Measurements from ENCODE around the gene TCF3.

The TCF3 gene

DNA sequence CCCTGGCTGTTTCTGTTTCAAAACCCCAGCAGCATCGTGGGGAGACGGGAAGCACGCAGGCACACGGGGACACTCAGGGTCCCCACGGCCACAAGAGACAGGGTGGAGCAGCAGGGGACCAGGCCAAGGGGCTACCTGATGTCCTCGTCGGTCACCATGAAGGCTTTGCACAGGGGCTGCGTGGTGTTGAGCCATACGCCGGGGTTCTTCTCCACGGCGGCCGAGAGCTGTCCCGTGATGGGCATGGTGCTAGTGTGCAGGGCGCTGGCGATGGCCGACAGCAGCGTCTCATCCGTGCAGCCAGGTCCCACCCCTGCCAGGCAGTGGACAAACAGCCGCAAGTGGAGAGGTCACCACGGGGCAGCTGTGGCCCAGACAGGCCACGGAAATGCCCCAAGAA, 71.5 kb downstream of the TCF3 start:
- no peak for DNase-seq (ENCODE audit: low spot score)

DNA sequence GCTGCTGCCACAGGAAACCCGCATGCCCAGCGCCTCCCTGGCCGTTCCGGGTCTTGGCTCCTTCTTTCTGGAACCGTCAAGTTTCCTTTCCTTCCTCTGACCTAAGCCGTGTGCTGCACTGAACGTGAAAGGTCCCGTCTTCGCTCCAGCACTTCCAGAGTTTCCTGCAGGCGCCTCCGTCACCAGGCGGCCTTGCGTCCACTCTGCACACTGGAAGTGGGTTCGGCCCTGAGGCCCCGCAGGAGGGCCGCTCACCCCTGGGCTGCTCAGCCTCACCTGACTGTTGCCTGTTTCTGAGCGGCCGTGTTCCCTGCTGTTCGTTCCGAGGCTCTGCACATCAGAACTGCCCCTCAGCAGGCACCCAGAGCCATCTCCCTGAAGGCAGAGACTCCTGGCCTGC, 72.0 kb downstream of the TCF3 start:
- no peak for DNase-seq (ENCODE audit: low spot score)

DNA sequence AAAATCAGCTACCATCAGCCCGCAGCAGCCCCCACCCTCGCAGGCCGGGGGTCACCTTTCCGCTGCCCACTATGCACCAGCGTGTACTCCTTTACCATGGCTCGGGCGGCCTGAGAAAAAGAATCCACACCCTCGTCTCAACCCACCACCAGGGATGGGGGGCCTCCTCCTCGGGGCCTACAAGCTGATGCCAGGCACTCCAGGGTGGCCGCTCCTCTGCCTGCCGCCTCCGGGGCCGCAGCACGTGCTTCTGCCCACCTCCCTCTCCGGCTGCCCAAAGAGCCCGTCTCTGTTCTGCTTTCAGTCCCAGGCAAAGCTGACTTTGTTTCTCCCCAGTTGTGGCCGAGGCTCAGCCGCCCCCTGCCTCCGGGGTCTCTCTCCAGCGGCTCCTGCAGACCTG, 73.2 kb downstream of the TCF3 start:
- no peak for DNase-seq (ENCODE audit: low spot score)

DNA sequence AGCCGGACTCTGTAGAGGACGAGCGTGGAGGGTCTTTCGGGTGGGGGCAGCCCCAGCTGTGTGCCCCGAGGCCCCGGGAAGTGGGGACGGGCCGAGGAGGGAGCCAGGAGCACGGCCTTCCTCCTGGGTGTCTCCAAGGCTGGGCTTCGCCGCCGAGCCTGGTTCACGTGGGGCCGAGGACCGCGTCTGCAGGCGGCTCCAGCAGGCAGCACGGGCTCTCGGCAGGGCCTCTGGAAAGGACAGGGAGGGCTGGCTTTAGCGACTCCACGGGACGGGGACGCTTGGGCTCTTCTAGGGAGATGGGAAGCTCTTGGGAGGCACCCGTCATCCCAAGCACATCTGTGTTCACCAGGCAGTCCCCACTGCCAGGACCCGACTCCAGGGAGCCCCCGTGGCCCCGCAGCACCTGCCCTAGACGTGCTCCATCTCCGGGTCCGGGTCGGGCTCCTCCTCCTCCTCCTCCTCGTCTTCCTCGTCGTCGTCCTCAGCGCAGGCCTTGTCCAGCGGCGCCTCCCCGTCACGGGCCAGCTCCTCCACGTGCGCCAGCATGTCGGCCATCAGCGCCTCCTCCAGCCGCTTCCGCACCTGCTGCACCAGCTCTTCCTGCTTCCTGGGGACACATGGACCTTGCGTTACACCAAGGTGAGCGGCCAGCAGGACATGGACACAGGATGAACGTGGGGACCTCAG, 74.3 kb downstream of the TCF3 start:
- no peak for DNase-seq (ENCODE audit: low spot score)

DNA sequence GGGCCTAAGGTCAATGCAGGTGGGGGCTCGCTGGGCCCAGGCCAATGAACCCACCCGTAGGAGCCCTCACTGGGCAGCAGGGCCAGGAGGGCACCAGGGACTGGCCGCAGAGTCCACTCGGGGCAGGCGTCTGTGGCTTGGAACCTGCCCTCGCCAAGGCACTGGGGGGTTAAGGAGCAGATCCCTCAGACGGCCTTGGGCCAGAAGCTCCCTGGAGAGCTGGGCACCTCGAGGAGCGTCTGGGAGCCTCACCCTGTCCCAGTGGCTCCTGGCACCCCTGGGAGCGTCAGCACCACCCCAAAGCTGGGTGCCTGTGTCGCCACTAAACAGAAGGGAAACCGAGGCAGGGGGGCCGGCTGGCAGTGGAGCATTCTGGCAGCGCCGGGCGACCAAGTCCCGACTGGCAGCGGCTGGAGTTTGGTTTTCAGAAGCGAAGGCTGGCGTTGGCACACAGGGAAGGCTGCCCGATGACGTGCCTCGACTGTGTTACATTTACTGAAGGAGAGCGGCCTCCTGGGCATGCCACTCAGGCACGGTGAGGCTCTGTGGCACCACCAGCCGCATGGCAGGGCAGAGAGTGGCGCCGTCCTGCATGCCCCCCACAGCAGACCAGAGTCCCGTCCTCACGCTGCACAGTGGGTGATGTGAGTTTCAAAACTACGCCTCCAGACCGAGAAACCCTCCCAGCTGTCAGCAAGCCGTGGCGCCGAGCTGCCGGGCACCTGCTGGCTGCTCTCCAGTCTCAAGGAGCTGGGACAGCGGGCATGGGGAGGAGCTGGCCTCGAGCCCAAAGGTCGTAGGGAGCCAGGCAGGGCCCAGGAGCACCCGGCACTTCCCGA, 75.1 kb downstream of the TCF3 start:
- no peak for DNase-seq (ENCODE audit: low spot score)

DNA sequence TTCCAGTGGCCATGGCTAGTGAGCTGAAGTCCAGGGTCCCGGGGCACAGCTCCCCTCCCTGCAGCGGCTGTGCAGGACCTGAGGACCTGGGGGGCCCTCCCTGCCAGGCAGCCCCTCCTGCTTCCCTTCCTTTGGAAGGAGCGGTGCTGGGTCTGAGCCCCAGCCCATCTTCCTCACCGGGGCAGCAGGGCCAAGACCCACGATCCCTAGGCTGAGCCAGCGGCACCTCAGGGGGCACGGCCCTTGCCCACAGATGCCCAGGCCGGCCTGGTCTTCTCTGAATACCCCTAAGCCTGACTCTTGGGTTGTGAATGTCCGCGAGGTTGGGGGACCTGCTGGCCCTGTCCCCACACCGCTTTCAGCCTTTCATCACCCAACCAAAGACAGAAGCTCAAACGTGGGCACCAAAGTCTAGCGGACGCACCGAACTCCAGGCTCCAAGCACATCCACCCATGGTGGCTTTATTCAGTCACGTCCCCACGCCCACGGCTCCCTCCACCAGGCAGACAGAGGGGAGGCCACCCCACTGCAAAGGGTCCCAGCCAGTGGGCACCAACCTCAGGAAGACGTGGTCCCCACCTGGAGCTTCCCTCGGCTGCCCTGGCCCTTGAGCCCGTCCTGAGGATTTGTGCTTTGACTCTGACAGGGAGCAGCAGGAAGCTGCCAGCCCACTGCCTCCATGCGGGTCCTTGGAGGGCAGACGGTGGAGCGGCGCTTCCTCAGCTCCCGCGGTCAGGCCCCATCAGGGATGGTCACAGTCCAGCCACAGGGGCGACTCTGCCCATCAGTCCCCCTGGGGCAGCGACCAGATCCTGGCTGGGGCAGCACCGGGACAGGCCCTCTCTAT, 75.9 kb downstream of the TCF3 start:
- no peak for DNase-seq (ENCODE audit: low spot score)

DNA sequence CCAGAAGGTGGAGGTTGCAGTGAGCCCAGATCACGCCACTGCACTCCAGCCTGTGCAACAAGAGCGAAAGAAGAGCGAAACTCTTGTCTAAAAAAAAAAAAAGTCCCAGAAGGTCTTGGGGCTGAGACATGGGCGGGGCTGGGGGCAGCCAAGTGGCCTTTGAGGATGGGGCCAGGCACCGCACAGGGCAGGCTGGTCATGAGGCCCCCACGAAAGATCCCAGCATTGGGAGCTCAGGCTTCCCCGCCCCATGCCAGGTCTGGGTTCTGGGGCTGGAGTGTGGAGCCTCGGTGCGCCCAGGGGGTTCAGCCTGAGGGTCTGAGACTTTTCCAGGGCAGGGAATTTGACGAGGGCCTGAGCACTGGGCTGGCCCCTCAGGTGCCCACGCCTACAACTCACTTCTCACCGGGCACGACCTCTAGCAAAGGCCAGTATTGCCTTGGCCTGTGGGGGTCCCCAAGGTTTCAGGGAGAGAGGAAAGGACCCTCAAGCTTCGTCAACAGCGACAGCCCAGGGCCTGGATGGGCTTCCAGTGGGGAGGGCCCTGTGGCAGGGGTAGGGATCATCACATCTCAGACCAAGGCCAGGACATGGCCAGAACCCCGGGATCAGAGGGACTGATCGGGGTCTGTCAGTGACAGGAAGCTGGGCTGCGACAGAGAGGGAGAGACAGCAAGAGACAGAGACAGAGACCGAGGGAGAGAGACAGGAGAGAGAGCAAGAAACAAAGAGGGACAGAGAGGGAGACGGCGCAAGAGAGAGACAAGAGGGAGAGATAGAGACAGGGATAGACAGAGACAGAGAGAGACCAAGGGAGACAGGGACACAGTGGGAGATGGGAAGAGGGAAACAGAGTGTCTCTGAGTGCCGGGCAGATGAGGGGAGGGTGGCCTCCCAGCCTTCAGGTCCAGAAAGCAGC, 76.8 kb downstream of the TCF3 start:
- no peak for DNase-seq (ENCODE audit: low spot score)

DNA sequence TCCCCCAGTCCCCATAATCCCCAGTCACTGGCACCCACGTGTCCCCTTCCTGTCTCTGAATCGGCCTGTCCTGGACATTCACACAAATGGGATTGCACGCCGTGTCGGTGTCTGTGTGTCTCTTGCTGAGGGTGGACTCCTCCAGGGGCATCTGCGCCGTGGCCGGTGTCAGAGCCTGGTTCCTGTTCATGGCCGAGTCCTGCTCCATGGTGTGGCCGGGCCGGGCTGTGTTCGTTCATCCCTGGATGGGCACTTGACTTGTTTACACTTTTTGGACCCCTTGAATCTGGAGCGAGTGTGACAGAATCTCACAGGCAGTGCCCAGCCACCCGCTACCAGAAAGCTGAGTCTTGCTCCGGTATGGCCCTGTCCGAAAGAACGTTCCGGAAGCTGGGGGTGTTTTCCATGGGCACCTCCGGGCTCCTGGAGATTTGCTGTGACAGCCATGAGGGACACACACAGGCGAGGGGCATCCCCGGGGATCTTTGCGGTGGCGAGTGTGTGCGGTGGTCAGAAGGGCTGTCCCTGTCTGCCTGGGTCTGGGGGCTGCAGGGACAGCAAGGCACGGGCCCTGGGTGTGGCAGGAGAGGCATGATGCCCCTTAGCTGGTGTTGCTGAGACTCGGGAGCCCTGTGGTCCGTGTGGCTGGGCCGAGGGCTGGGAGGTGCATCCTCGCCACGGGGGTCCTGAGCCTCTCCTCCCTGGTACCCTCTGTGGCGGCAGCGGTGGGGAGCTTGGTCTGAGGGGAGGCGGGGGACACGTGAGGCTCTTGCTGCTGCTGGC, 77.9 kb downstream of the TCF3 start:
- no peak for DNase-seq (ENCODE audit: low spot score)

DNA sequence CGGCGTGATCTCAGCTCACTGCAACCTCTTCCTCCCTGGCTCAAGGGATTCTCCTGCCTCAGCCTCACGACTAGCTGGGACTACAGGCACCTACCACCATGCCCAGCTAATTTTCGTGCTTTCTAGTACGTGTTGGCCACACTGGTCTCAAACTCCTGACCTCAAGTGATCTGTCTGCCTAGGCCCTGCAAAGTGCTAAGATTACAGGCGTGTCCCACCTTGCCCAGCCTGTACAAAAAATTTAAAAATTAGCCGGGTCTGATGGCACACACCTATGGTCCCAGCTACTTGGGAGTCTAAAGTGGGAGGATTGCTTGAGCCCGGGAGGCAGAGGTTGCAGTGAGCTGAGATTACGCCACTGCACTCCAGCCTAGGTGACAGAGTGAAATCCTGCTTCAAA, 79.6 kb downstream of the TCF3 start:
- no peak for DNase-seq (ENCODE audit: low spot score)

DNA sequence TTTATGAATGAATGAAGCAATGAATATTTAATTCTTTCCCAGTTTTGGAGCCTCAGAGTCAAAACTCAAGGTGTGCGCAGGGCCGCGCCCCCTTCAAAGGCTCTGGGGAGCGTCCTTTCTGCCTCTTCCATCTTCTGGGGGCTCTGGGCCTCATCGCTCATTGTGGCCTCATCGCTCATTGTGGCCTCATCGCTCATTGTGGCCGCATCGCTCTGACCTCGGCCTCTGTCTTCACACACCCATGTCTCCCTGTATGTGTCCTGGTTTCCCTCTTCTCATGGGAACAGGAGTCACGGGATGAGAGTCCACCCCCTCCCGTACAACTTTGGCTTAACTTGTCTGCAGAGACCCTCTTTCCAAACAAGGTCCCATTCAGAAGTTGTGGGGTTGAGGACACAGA, 81.1 kb downstream of the TCF3 start:
- no peak for DNase-seq (ENCODE audit: low spot score)

DNA sequence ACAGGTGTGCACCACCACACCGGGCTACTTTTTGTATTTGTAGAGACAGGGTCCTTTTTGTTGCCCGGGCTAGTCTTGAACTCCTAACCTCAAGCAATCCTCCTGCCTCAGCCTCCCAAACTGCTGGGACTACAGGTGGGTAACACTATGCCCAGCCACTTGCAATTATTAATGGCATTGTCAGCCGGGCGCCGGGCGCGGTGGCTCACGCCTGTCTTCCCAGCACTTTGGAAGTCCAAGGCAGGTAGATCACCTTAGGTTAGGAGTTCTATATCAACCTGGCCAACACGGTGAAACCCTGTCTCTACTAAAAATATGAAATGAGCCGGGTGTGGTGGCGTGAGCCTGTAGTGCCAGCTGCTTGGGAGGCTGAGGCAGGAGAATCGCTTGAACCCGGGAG, 81.6 kb downstream of the TCF3 start:
- no peak for DNase-seq (ENCODE audit: low spot score)

DNA sequence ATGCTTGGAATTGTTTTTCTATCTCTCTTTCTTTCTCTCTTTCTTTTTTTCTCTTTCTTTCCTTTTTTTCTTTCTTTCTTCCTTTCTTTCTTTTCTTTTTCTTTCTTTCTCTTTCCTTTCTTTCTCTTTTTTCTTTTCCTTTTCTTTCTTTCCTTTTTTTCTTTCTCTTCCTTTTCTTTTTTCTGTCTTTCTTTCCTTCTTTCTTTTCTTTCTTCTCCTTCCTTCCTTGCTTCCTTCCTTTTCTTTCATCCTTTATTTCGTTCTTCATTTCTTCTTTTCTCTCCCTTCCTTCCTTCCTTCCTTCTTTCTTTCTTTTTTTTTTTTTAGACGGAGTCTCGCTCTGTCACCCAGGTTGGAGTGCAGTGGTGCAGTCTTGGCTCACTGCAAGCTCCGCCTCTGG, 82.4 kb downstream of the TCF3 start:
- no peak for DNase-seq (ENCODE audit: low spot score)

DNA sequence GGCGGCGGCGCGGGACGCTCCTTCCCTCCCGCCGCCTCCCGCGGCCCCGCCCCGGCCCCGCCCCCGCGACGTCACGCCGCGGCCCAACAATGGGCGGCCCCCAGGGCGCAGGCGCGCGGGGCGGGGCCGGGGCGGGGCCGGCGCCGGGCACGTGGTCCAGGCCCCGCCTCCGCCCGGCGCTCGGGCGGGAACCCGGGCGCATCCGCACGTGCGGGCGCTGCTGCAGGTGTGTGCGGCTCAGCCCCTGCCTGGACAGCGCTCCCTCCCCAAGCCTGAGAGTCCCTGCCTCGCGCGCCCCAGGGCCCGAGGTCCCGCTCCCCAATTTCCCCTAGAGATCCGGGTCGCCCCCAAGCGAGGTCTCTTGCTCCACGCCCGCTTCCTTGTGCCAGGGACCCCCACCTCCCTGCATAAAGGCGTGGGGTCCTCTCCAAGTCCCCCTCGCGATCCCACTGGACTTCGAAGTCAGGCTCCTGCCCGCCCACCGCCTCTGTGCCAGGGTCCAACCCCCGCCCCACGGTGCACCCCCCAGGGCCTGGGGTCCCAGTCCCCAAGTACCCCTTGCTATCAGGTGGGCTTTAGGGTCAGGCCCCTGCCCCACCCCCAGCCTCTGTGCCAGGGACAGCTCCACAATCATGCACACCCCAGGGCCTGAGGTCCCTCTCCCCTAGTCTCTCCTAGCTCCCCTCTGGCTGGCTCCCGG, 83.9 kb downstream of the TCF3 start, which contains the start of gene MEX3D:
MEX3D (minus strand) TSS at position 6 of the 700 bp plus-strand sequence. CDS start 267 bp downstream, outside the sequence.
- DNase-seq (ENCODE audit: low spot score) = peak; percentile 68

DNA sequence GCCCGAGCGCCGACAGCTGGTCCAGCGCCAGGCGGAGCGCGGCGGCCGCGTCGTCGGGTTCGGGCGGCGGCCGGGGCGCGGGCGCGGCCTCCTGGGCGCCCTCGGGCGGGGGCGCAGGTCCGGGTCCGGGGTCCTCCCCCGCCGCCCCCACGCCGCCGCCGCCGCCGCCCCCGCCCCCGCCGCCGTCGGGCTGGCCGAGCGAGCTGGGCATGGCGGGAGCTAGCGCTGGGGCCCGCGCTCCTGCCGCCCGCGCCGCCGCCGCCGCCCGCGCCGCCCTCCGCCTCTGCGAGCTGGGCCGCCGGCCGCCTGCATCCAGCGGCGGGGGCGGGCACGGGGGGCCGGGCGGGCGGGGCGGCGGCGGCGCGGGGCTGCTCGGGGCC, 84.6 kb downstream of the TCF3 start:
- DNase-seq (ENCODE audit: low spot score) = peak; percentile 22

DNA sequence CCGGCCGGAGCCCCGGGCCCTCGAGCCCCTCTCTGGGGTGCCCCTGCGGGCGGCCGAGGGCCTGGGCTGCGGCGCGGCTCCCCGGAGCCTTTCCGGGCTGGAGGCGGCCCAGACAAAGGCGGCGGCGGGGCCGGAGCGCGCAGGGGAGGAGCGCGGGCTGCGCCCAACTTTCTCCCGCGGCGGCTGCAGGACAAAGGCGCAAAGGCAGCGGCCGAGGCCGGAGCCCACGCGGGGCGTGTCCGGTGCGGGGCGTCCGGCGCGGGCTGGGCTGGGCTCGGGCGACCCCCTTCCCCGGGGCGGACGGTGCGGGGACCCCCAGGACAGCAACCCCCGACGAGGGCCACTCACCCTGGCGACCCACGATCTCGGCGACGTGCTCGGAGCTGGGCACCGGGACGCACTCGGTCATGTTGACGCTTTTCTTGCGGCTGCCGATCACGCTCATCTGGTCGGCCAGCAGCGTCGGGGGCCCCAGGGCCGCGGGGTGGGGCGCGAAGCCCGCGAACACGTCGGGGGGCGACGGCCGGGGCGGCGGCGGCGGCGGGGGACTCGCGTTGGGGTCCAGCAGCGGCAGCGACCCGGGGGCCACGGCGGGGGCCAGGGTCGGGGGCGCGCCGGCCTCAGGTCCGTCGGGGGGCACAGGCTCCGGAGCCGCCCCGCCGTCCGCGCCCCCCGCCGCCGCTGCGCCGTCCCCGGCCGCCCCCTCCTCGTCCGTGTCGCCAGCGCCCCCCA, 85.1 kb downstream of the TCF3 start:
- DNase-seq (ENCODE audit: low spot score) = no peak

DNA sequence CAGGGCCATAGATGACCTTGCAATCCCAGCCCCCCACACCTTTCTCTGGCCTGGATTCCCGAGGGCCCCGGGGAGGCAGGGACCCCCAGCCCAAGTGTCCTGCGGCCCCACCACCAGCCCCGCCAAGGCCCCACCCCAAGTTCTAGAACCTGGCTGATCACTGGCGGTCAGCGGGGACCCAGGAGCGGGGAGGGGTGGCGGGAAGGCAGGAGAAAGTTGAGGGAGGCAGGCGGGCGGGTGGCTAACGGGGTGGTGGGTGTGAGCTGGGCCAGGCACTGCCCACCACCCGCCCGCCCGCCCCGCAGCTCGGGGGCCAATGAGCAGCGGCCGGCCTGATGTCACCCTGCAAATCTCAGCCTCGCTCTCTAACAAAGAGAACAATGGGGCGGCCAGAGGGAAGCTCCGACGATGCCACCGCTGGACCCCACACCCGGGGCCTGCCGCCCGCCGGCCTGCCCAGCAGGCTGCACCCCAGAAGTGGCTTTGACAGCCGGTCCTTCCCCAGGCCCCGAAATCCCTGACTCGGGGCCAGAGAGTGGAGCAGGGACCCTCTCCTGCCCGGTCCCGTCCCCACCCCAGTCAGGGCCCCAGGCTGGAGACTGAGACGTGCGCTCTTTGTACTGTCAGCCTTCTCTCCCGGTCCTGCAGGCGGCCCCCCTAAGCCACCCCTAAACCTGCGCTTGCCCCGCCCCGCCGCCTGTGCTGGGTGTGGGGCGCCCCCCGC, 85.9 kb downstream of the TCF3 start:
- peak; percentile 81 for DNase-seq (ENCODE audit: low spot score)

DNA sequence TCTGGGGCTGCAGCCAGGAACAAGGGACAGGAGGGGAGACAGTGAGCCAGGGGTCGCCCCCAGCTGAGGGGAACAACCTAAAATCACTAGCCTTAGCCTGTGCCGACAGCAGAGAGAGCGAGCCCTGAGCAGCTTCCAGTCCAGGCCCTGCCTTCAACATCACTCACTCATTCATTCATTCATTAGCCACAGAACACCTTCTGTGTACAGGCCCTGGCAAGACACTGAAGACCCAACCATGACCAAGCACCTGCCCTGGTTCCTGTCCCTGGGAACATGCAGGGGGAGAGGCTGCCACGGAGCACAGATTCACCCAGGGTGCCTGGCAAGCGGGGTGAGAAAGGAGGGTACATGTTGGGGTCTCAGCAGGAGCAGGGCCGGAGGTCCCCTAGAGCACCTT, 89.2 kb downstream of the TCF3 start:
- DNase-seq (ENCODE audit: low spot score) = no peak

DNA sequence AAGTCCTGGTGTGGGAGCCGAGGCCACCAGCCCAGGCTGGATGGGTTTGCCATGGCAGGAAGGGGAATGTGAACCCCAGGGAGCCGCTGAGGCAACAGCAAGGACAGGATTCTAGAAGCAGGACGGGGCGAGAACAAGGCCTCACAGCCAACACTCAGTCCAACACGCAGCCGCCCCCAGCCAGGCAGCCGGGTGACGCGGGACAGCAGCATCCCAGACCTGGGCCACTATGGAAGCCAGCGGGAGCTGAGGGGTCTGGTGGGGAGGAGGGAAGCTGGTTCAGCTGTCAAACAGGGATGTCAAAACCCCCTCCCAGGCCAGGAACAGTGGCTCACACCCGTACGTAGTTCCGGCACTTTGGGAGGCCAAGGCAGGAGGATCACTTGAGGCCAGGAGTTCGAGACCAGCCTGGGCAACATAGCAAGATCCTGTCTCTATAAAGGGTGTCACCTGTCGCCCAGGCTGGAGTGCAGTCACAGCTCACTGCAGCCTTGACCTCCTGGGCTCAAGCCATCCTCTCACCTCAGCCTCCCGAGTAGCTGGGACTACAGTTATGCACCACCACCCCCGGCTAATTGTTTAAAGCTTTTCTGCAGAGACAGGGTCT, 91.1 kb downstream of the TCF3 start:
- DNase-seq (ENCODE audit: low spot score) = no peak
